ENCODE measurements around the gene RAB1A. TPM values are rescaled to one million over a fixed set of nuclear protein-coding genes. Genes with fewer than 3 reads are reported as not detected.

RAB1A gene
- total RNA-seq, 2 experiments from 2014 or later = 84.7 to 85.8 TPM

- POLR2A ChIA-PET = interaction anchor here (0.5 kb wide), 1 partner anchor 14 kb away, joined by 3 read pairs; no protein-coding TSS in a partner anchor
- CTCF ChIA-PET = interaction anchor here (1.2 to 2.7 kb wide), 2 partner anchors 91 to 98 kb away, joined by 3 to 8 read pairs; no protein-coding TSS in a partner anchor
Measured at GRCh38 chr2:65071499-65072180, 58.3 kb downstream of the RAB1A start.

GRCh38 chr2:65070856-65071255 lies 59.0 kb downstream of the RAB1A start:
- ChIA-PET POLR2A (no interaction called here), CTCF (interaction anchor here (1.2 to 2.7 kb wide), 2 partner anchors 92 to 99 kb away, joined by 3 to 8 read pairs; no protein-coding TSS in a partner anchor)

- CTCF ChIA-PET = interaction anchor here (2.7 kb wide), 1 partner anchor 99 kb away, joined by 8 read pairs; no protein-coding TSS in a partner anchor
- POLR2A ChIA-PET = no interaction called here
Measured at GRCh38 chr2:65070172-65070830, 59.6 kb downstream of the RAB1A start.

DNA sequence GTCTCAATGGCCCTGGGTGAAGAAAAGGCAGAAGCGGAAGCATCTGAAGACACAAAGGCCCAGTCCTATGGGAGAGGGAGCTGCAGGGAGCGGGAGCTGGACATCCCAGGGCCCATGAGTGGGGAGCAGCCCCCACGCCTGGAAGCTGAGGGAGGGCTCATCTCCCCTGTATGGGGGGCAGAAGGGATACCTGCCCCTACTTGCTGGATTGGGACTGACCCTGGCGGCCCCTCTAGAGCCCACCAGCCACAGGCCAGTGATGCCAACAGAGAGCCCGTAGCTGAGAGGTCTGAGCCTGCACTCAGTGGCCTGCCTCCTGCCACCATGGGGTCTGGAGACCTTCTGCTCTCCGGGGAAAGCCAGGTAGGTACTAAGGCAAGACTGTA lies 60.5 kb downstream of the RAB1A start:
- ChIA-PET POLR2A (no interaction called here), CTCF (interaction anchor here (0.7 kb wide), 1 partner anchor 101 kb away, joined by 3 read pairs; no protein-coding TSS in a partner anchor)

DNA sequence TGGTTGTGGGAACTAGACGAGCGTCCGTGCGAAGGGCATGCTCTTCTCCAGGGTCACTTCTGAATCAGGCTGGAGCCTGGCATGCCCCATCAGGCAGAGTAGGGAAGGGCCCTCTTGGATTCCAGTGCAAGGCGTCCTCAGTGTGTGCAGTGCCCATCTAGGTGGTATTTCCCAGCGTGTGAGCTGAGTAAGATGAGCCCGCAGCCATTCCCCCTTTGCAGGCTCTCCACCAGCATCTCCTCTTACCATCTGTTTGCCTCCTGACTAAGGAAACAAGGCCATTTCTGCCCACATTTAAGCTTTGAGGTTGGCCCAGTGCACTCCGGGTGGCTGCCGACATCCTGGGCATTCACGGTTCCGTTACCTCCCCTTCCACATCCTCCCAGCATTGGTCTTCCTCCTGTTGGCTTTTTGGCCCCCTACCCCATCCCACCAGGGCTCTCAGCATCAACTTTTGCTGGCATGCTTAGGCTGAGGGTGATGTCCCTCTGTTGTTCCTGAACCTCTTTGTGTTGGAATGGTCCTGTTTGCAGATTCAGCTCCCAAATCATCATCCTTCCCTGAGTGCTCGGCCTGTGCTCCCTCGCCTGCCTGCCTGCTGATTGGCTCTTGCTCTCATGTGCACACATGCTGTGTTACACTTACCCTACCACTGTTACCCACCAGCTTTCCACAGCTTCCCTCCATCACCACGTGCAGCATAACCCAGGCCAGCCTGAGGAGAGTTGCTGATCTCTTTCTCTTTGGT lies 61.9 kb downstream of the RAB1A start:
- ChIA-PET POLR2A (no interaction called here), CTCF (interaction anchor here (1.0 kb wide), 1 partner anchor 10 kb away, joined by 3 read pairs; no protein-coding TSS in a partner anchor)

GRCh38 chr2:65064728-65065552 lies 65.0 kb downstream of the RAB1A start:
- POLR2A ChIA-PET = interaction anchor here (0.6 to 1.0 kb wide), 3 partner anchors 9 to 1287 kb away, joined by 3 to 5 read pairs (median 4); partner anchors contain the start of gene CEP68
- CTCF ChIA-PET = interaction anchor here (0.6 to 2.0 kb wide), 27 partner anchors 8 to 157 kb away, joined by 3 to 27 read pairs (median 4); partner anchors contain the start of genes CEP68 and RAB1A

GRCh38 chr2:65062843-65063825 lies 66.8 kb downstream of the RAB1A start:
- POLR2A ChIA-PET = no interaction called here
- CTCF ChIA-PET = interaction anchor here (1.0 to 1.4 kb wide), 2 partner anchors 67 to 124 kb away, joined by 3 to 5 read pairs; partner anchors contain the start of gene RAB1A

DNA sequence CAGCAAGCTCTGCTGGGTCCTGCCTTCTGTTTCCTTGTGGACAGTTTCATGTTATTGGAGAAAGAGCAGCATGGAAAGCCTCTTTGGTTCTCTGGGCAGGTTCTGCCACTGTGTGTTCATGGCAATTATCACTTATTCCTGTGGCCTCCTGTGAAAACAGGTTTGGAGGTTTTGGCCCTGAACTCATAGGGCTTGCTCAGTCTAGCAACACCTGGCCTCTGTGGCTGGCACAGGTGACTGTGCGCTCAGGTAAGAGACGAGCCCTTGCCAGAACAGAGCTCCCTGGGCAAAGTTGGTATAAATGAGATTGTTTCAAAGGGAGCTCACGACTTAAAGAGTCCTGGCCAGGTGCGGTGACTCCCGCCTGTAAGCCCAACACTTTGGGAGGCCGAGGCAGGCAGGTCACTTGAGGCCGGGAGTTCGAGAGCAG lies 68.0 kb downstream of the RAB1A start:
- ChIA-PET CTCF (no interaction called here), POLR2A (no interaction called here)

DNA sequence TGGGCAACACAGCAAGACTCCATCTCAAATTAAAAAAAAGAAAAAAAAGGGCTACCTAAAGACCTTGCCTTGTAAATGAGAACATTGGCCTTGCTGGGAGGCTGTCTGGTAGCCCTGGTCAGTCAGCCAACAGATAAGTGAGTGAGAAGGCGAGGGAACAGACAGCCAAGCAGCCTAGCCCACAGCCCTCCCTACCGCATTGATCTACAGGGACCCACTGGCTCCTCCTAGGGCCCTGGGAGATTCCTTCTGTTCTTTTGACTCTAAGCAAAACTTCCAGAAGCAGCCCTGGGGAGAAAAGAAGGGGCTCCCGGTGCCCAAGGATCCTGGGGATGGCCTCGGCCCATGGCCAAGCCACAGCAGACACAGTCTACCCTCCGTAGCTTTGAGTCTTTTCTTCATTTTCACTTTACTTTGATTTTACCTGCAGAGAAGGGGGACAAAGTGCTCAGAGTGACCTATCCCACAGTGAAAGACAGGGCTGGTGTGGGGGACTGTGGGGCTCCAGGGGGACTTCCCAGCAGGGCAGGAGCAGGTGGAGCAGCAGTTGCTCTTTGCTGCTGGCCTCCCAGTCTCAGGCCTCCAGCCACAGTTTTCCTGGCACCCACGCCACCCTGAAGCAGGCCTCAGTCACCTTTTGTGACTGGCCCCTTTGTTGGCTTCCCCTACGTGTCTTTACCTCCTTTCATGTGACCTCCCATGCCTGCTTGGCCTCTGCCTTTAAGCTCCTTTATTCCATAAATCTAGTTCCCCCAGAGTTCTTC lies 68.6 kb downstream of the RAB1A start:
- POLR2A ChIA-PET = no interaction called here
- CTCF ChIA-PET = no interaction called here

DNA sequence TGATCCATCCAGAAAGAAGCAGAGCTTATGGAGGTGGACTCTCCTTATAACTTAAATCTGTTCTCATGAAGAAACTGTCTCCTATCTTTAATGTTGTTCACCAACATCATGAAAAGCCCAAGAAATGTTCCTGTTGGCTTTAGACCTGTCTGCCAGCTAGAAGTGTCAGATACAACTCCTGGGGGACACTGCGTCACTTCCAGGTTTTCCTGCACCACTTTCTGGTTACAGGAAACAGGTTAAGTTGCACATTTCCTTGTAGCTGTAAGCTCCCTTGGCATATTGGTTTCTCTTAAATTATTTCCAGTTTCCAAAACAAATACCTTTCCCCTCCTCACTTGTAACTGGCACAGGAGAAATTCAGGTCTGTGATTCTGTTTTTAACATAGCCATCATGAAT lies 70.8 kb downstream of the RAB1A start:
- POLR2A ChIA-PET = interaction anchor here (0.6 to 1.9 kb wide), 2 partner anchors 71 to 116 kb away, joined by 4 to 5 read pairs; partner anchors contain the start of gene RAB1A
- CTCF ChIA-PET = interaction anchor here (1.6 kb wide), 1 partner anchor 110 kb away, joined by 4 read pairs; no protein-coding TSS in a partner anchor

- ChIA-PET CTCF (interaction anchor here (0.5 to 2.6 kb wide), 3 partner anchors 8 to 473 kb away, joined by 3 to 8 read pairs (median 4); no protein-coding TSS in a partner anchor), POLR2A (no interaction called here)
Measured at GRCh38 chr2:65057391-65058052, 72.4 kb downstream of the RAB1A start.

DNA sequence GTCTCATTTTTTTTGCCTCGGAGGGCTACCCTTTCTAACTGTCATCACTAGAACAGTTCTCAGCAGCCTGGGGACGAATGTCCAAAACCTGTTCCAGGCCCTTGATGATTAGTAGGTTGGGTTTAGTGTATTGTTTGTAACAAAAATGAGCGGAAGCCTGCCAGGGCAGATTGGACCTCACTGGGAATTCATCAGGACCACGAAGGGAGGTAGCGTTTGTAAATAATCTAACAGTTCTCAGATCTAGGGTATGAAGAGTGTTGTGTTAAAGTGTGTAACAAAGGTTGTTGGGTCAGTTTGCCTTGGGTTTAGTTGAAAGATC lies 72.9 kb downstream of the RAB1A start:
- ChIA-PET POLR2A (no interaction called here), CTCF (interaction anchor here (0.5 to 2.6 kb wide), 2 partner anchors 8 to 473 kb away, joined by 3 to 8 read pairs; no protein-coding TSS in a partner anchor)

GRCh38 chr2:65056215-65057053 lies 73.5 kb downstream of the RAB1A start, which contains the start of gene CEP68:
CEP68 (plus strand) TSS chr2:65056416; CDS start chr2:65069445, 13,029 bp downstream.
- ChIA-PET POLR2A (interaction anchor here (0.6 to 2.1 kb wide), 8 partner anchors 9 to 404 kb away, joined by 3 to 13 read pairs (median 4); partner anchors contain the start of genes RAB1A and SLC1A4), CTCF (interaction anchor here (0.7 to 2.6 kb wide), 7 partner anchors 9 to 175 kb away, joined by 3 to 8 read pairs (median 3); partner anchors contain the start of gene RAB1A)

DNA sequence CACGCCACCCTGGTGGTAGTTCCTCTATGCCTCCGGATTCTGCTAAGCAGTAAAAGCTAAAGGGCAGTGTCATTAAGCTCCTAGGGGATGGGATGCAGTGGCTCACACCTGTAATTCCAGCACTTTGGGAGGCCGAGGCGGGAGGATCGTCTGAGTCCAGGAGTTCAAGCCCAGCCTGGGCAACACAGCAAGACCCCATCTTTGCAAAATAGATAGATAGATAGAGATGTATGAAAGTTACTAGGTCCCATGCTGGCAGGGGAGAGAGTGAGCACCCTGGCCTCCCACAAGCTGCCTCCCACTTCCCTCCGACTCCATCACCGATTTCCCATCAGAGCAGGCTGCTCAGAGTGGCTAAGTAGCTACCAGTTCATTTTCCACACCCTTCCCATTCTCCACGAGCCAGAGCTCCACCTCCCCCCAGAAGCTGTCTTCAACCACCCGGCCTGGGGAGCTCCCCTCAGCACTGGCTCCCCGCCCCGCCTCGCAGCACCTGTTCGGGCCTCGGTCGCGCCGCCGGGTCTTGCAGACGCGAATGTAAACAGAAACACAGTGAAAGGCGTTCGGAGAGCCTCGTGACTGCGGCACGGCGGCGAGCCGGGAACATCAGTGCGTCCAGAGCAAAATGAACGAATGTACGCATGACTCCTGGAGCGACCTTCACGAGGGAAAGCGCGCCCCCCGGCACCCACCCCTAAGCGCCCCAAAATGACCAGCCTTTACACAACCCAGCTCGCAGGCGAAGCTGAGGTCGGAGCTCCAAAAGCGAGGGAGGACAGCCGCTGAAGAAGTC lies 74.3 kb downstream of the RAB1A start:
- CTCF ChIA-PET = interaction anchor here (0.6 to 2.6 kb wide), 10 partner anchors 9 to 277 kb away, joined by 3 to 12 read pairs (median 3); partner anchors contain the start of gene RAB1A
- POLR2A ChIA-PET = interaction anchor here (0.6 to 2.1 kb wide), 8 partner anchors 10 to 403 kb away, joined by 3 to 13 read pairs (median 4); partner anchors contain the start of genes RAB1A and SLC1A4

Data from activated CD8-positive, alpha-beta memory T cell treated with anti-CD3 and anti-CD28 coated beads for 36 hours (primary cell).